Duodenal mucosa (tissue), 2 donors: Measurements from ENCODE around the gene HIPK2.

Experiments used
- H3K27ac ChIP-seq: one replicate; pipeline ENCODE4 v1.7.0; 2013; ENCODE audit warnings: low read depth, low read length
- H3K27me3 ChIP-seq, 2 donors: one replicate each; pipeline ENCODE4 v1.7.0; 2013; ENCODE audit warnings: low read length in 2 of 2, control low read depth in 1 of 2; ENCODE audit not compliant: insufficient read depth in 2 of 2, control insufficient read depth in 1 of 2
- H3K36me3 ChIP-seq, 2 donors: one replicate each; pipeline ENCODE4 v1.7.0; 2013; ENCODE audit warnings: low read length in 2 of 2, control low read depth in 1 of 2; ENCODE audit not compliant: insufficient read depth in 2 of 2, control insufficient read depth in 1 of 2
- H3K4me1 ChIP-seq, 2 donors: one replicate each; pipeline ENCODE4 v1.7.0; 2013; ENCODE audit warnings: low read length in 2 of 2, control low read depth in 1 of 2; ENCODE audit not compliant: insufficient read depth in 2 of 2, control insufficient read depth in 1 of 2
- H3K4me3 ChIP-seq, 2 donors: one replicate each; pipeline ENCODE4 v1.7.0; 2013; ENCODE audit warnings: low read length in 2 of 2, low read depth in 1 of 2
- H3K9ac ChIP-seq, 2 donors: one replicate each; pipeline ENCODE4 v1.7.0; 2013; ENCODE audit warnings: low read length in 2 of 2, low read depth in 1 of 2
- H3K9me3 ChIP-seq, 2 donors: one replicate each; pipeline ENCODE4 v1.7.0; 2013; ENCODE audit warnings: low read length in 2 of 2, control low read depth in 1 of 2; ENCODE audit not compliant: control insufficient read depth in 1 of 2

Gene HIPK2

GRCh38 chr7:139669106-139670061 lies 108.4 kb downstream of the HIPK2 start:
- Histone ChIP-seq H3K27ac (no peak overlapping the region), H3K36me3 (peaks cover 0 to 2% of the 10 kb centered on the region in 2 donors), H3K9me3 (no peaks in the 10 kb centered on the region), H3K27me3 (no peaks in the 10 kb centered on the region), H3K4me1 (peaks cover 0 to 4% of the 10 kb centered on the region in 2 donors), H3K4me3 (no peak overlapping the region), H3K9ac (no peak overlapping the region)

- Histone ChIP-seq H3K27ac (no peak overlapping the region), H3K9ac (no peak overlapping the region), H3K36me3 (peaks cover 0 to 2% of the 10 kb centered on the region in 2 donors), H3K27me3 (no peaks in the 10 kb centered on the region), H3K4me1 (peaks cover 9 to 13% of the 10 kb centered on the region in 2 donors), H3K9me3 (no peaks in the 10 kb centered on the region), H3K4me3 (no peak overlapping the region)
These were observed 110.4 kb downstream of the HIPK2 start for GRCh38 chr7:139667377-139667776.

GRCh38 chr7:139666501-139666900 lies 111.3 kb downstream of the HIPK2 start:
- H3K36me3 ChIP-seq, result peaks cover 0 to 2% of the 10 kb centered on the region in 2 donors
- no peak overlapping the region for H3K9ac ChIP-seq
- H3K4me1 ChIP-seq, result peaks cover 11 to 13% of the 10 kb centered on the region in 2 donors
- H3K4me3 ChIP-seq, result no peak overlapping the region
- no peaks in the 10 kb centered on the region for H3K27me3 ChIP-seq
- no peak overlapping the region for H3K27ac ChIP-seq
- H3K9me3 ChIP-seq, result no peaks in the 10 kb centered on the region

GRCh38 chr7:139664434-139664833 lies 113.4 kb downstream of the HIPK2 start:
- no peaks in the 10 kb centered on the region for H3K27me3 ChIP-seq
- H3K9me3 ChIP-seq, result no peaks in the 10 kb centered on the region
- peaks cover 0 to 2% of the 10 kb centered on the region in 2 donors for H3K36me3 ChIP-seq
- H3K4me1 ChIP-seq, result peaks cover 24 to 33% of the 10 kb centered on the region in 2 donors
- H3K4me3 ChIP-seq, result no peak overlapping the region
- no peak overlapping the region for H3K27ac ChIP-seq
- no peak overlapping the region for H3K9ac ChIP-seq

GRCh38 chr7:139663608-139664177 lies 114.1 kb downstream of the HIPK2 start:
- Histone ChIP-seq H3K9me3 (no peaks in the 10 kb centered on the region), H3K27me3 (no peaks in the 10 kb centered on the region), H3K4me3 (no peak overlapping the region), H3K36me3 (no peaks in the 10 kb centered on the region), H3K9ac (no peak overlapping the region), H3K27ac (no peak overlapping the region), H3K4me1 (peaks cover 31 to 39% of the 10 kb centered on the region in 2 donors)

GRCh38 chr7:139661903-139662302 lies 115.9 kb downstream of the HIPK2 start:
- H3K27ac ChIP-seq, result no peak overlapping the region
- H3K4me1 ChIP-seq, result peaks cover 32 to 43% of the 10 kb centered on the region in 2 donors

GRCh38 chr7:139661043-139661440 lies 116.8 kb downstream of the HIPK2 start:
- H3K27ac ChIP-seq, result no peak overlapping the region
- H3K36me3 ChIP-seq, result no peaks in the 10 kb centered on the region
- H3K9ac ChIP-seq, result no peak overlapping the region
- H3K27me3 ChIP-seq, result no peaks in the 10 kb centered on the region
- H3K9me3 ChIP-seq, result no peaks in the 10 kb centered on the region
- no peak overlapping the region for H3K4me3 ChIP-seq
- peaks cover 32 to 43% of the 10 kb centered on the region in 2 donors for H3K4me1 ChIP-seq

More at GRCh38 chr7:139661903-139662302, 115.9 kb downstream of the HIPK2 start:
- Histone ChIP-seq H3K27me3 (no peaks in the 10 kb centered on the region), H3K9ac (no peak overlapping the region), H3K9me3 (no peaks in the 10 kb centered on the region), H3K4me3 (no peak overlapping the region), H3K36me3 (no peaks in the 10 kb centered on the region)

GRCh38 chr7:139660317-139661042 lies 117.3 kb downstream of the HIPK2 start:
- Histone ChIP-seq H3K27ac (peak overlapping the region; percentile 1), H3K36me3 (no peaks in the 10 kb centered on the region), H3K27me3 (no peaks in the 10 kb centered on the region), H3K4me3 (no peak overlapping the region), H3K9ac (no peak overlapping the region), H3K9me3 (no peaks in the 10 kb centered on the region), H3K4me1 (peaks cover 32 to 45% of the 10 kb centered on the region in 2 donors)

GRCh38 chr7:139659922-139660316 lies 117.9 kb downstream of the HIPK2 start:
- Histone ChIP-seq H3K27me3 (no peaks in the 10 kb centered on the region), H3K4me1 (peaks cover 35 to 51% of the 10 kb centered on the region in 2 donors), H3K27ac (no peak overlapping the region), H3K4me3 (no peak overlapping the region), H3K9me3 (no peaks in the 10 kb centered on the region), H3K36me3 (no peaks in the 10 kb centered on the region), H3K9ac (no peak overlapping the region)
